Pancreas (tissue), 10 donors: Measurements from ENCODE around the gene PIGL. TPM values are rescaled to one million over a fixed set of nuclear protein-coding genes. Genes with fewer than 3 reads are reported as not detected.

ENCODE experiments used
- ATAC-seq, 4 donors: fragments of 200-7000 bp; cut with Tn5 transposase; one replicate each; pipeline versions ENCODE4 v1.8.0 to v1.9.1; 2020; ENCODE audit warnings: mild to moderate bottlenecking in 4 of 4, moderate library complexity in 4 of 4
- DNase-seq, 6 donors: peaks; one replicate each; pipeline ENCODE4 v3.0.0-alpha.2; 2020
- FAIRE-seq: peaks from 2 replicates; lab custom pipeline; 2012; peaks lifted over from hg19 to GRCh38; lab: Jason Lieb, UNC
- H3K27ac ChIP-seq, 4 donors: fragments of 200-600 bp; sonication (generic); 1 replicate in 3 of 4; 2 replicates in 1 of 4; pipeline versions ENCODE4 v1.5.0 to v1.8.0; 2020
- H3K27me3 ChIP-seq, 4 donors: fragments of 200-600 bp; one replicate each; pipeline ENCODE4 v1.8.0; 2021
- H3K36me3 ChIP-seq, 3 donors: fragments of 200-600 bp; sonication (generic) in 1 of 3; one replicate each; pipeline versions ENCODE4 v1.5.0 to v1.8.0; 2020 to 2021
- H3K4me1 ChIP-seq, 3 donors: fragments of 200-600 bp; one replicate each; pipeline ENCODE4 v1.8.0; 2021
- H3K4me3 ChIP-seq, 4 donors: fragments of 200-600 bp; sonication (generic) in 2 of 4; one replicate each; pipeline versions ENCODE4 v1.5.0 to v1.8.0; 2020 to 2021
- H3K9me3 ChIP-seq, 4 donors: fragments of 200-600 bp; one replicate each; pipeline ENCODE4 v1.8.0; 2021
- WGBS, 2 donors: extraction: QIAGEN DNeasy Blood & Tissue Kit; methylation state at CpG; one replicate each; pipeline ENCODE4 v1.1.7; 2013; 5-methylcytosine and 5-hydroxymethylcytosine counted together
- intact Hi-C, 3 donors: fragments of 100-400 bp; cut with DNase I; formaldehyde crosslinking; loops; one replicate each; pipeline versions ENCODE4 v1.11.1 to v1.14.2; 2022
- polyA plus RNA-seq, 2 donors: library from polyadenylated mRNA; stranded (reverse); fragments of 200-250 nt; gene quantifications; one replicate each; pipeline ENCODE4 v1.2.3, GENCODE V29; 2013
- total RNA-seq, 6 donors: library from RNA; stranded (reverse); fragmentation: NEBNext Ultra II Directional in 4 of 6; extraction: Animal tissue kit (Norgen Biotek cat#: 25700) in 4 of 6; gene quantifications; one replicate each; pipeline versions ENCODE4 v1.2.1 to v1.2.4, GENCODE V29; 2021 to 2023
- TF ChIP-seq, protein P1 (sequence below), 4 donors: fragments of 200-600 bp; sonication (generic) in 3 of 4; IDR thresholded peaks; one replicate each; pipeline versions ENCODE4 v1.5.0 to v1.8.0; 2021; ENCODE audit warnings: antibody characterized with exemption in 4 of 4
- donor health status: healthy with polysubstance abuse.
- donor health status: DM: no; HTN: no; CAD: no; lungs with moderate emphysema.
- donor health status: DM: no; HTN: no; CAD: no.
- donor health status: control.
- donor health status: control.
- donor health status: Bipolar disorder and iron deficiency.
- donor health status: DM: yes; HTN: yes; CAD: no.
- donor health status: DM: no; HTN: no; CAD: no.
- donor health status: DM: no; HTN: no; CAD: no.
- donor health status: DM: yes; HTN: yes; CAD: no.

The PIGL gene
- total and polyA plus RNA-seq, 8 donors: 11.3 to 27.1 (median 17.0) TPM

DNA sequence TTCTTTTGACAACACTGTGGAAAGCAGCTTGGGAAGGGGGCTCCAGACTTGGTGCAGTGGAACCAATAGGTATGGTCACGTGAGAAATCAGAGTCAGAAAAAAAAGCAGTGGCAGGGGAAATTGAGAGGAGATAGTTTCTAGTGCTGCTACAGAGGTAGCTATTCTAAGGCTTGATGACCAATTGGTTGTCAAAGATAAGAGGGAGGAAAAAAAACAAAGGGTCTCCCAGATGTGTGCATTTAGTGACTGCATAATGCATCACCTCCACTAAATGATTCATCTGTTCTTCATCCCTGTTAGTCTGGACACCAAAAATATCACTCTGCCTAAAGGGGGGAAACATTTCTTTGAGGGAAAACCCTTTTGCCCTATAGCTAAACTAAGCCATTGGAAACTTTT is 56.5 kb downstream of the PIGL start:
- FAIRE-seq: no peak
- H3K27ac ChIP-seq: no peak overlapping the region
- intact Hi-C loops: no loop called here
- no peaks in the 10 kb centered on the region for H3K27me3 ChIP-seq
- no peak for DNase-seq
- TF ChIP-seq, protein P1, sequence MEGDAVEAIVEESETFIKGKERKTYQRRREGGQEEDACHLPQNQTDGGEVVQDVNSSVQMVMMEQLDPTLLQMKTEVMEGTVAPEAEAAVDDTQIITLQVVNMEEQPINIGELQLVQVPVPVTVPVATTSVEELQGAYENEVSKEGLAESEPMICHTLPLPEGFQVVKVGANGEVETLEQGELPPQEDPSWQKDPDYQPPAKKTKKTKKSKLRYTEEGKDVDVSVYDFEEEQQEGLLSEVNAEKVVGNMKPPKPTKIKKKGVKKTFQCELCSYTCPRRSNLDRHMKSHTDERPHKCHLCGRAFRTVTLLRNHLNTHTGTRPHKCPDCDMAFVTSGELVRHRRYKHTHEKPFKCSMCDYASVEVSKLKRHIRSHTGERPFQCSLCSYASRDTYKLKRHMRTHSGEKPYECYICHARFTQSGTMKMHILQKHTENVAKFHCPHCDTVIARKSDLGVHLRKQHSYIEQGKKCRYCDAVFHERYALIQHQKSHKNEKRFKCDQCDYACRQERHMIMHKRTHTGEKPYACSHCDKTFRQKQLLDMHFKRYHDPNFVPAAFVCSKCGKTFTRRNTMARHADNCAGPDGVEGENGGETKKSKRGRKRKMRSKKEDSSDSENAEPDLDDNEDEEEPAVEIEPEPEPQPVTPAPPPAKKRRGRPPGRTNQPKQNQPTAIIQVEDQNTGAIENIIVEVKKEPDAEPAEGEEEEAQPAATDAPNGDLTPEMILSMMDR (IDR thresholded peaks at IDR 0.05): no peak
- no peaks in the 10 kb centered on the region for H3K36me3 ChIP-seq
- no peaks in the 10 kb centered on the region for H3K9me3 ChIP-seq
- H3K4me1 ChIP-seq: no peaks in the 10 kb centered on the region
- WGBS, 2 donors: 89 to 90% methylated on average over 1 of the region's 1 CpG
- no peak for ATAC-seq
- H3K4me3 ChIP-seq: no peak overlapping the region

DNA sequence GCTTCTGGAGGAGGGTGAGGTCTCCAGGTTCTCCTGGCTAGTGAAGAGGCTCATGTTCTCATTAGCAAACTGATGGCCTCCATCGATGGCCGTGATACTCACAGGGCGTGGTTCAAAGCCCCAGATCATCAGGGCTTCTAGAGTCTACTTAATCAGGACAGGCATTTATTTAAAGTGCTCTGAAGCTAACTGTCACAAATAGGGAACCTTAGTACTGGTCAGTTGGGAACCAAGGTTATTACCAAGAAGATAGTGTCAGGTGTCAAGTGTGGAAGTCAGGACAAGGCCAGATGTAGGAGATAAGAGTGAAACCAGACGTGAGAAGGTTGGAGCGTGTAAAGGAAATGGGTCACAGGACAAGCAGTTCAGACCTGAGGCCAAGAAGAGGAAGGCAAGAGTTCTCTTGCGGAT is 56.9 kb downstream of the PIGL start:
- intact Hi-C loops: no loop called here
- FAIRE-seq (no peak), ATAC-seq (no peak), DNase-seq (no peak)
- TF ChIP-seq, protein P1 (IDR thresholded peaks at IDR 0.05): no peak
- H3K4me1 ChIP-seq: no peaks in the 10 kb centered on the region
- H3K36me3 ChIP-seq: no peaks in the 10 kb centered on the region
- H3K4me3 ChIP-seq: no peak overlapping the region
- no peaks in the 10 kb centered on the region for H3K9me3 ChIP-seq
- no peak overlapping the region for H3K27ac ChIP-seq
- no peaks in the 10 kb centered on the region for H3K27me3 ChIP-seq
- WGBS, 2 donors: 83 to 84% methylated on average over 6 of the region's 6 CpGs

DNA sequence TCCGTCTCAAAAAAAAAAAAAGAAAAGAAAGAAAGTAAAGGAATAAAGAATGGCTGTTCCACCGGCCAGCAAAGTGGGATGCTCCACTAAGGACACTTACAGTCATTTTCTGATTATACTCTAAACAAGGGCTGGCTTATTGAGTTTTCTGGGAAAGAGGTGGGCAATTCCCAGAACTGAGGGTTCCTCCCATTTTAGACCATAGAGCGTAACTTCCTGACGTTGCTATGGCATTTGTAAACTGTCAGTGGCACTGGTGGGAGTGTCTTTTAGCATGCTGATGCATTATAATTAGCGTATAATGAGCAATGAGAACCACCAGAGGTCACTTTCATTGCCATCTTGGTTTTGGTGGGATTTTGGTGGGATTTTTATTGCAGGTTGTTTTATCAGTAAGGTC is 58.0 kb downstream of the PIGL start:
- no peaks in the 10 kb centered on the region for H3K4me1 ChIP-seq
- FAIRE-seq (no peak), ATAC-seq (no peak), DNase-seq (no peak)
- intact Hi-C loops: no loop called here
- TF ChIP-seq, protein P1 (IDR thresholded peaks at IDR 0.05): no peak
- no peaks in the 10 kb centered on the region for H3K27me3 ChIP-seq
- no peaks in the 10 kb centered on the region for H3K9me3 ChIP-seq
- no peaks in the 10 kb centered on the region for H3K36me3 ChIP-seq
- H3K4me3 ChIP-seq: no peak overlapping the region
- H3K27ac ChIP-seq: no peak overlapping the region
- 93 to 97% methylated on average over 5 of the region's 5 CpGs for WGBS, 2 donors

DNA sequence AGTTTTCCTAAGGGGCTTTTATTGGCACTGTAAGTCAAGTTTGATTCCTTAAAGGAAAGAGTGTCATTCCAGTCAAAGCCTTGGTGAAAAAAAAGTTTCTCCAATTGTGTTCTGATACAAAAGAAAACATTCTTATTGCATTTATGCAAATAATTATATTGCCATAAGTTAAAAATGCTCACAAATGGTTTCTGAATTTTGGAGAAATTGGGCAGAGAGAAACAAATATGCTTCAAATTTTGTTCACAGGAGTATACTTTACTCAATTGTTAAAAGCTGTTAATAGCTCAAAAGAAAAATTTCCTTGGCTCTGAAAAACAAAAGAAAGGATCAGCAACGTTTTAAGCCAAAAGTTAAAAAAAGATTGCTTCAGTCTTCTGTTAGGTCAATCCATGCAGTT is 60.2 kb downstream of the PIGL start:
- 63 to 68% methylated on average over 1 of the region's 1 CpG for WGBS, 2 donors
- no peak for ATAC-seq
- no peaks in the 10 kb centered on the region for H3K36me3 ChIP-seq
- H3K27ac ChIP-seq: no peak overlapping the region
- no peak overlapping the region for H3K4me3 ChIP-seq
- no peak for DNase-seq
- H3K9me3 ChIP-seq: no peaks in the 10 kb centered on the region
- H3K4me1 ChIP-seq: no peaks in the 10 kb centered on the region
- TF ChIP-seq, protein P1 (IDR thresholded peaks at IDR 0.05): no peak
- intact Hi-C loops: no loop called here
- no peaks in the 10 kb centered on the region for H3K27me3 ChIP-seq
- no peak for FAIRE-seq

DNA sequence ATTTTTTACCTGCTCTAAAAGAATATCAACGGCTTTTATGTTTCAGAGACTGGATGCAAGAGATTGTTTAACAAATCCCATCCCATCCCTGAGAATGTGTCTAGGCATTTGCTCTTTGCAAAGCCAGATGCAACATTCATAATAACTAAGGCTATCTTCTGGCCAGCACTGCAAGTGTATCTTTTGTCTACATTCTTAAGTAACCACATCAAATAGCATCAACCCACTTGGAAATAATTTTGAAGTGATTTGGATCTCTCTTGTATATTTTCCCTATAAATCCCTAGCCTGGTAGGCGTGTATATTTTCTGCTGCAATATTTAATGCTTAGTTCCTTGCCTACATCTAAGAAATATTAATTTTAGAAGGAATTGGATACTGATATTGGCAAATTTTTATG is 64.3 kb downstream of the PIGL start:
- H3K9me3 ChIP-seq: no peaks in the 10 kb centered on the region
- FAIRE-seq (no peak), ATAC-seq (no peak), DNase-seq (no peak)
- no peaks in the 10 kb centered on the region for H3K36me3 ChIP-seq
- H3K27ac ChIP-seq: no peak overlapping the region
- peaks cover 0 to 5% (median 0%) of the 10 kb centered on the region in 3 donors for H3K4me1 ChIP-seq
- WGBS, 2 donors: 81 to 92% methylated on average over 2 of the region's 2 CpGs
- TF ChIP-seq, protein P1 (IDR thresholded peaks at IDR 0.05): no peak
- no peak overlapping the region for H3K4me3 ChIP-seq
- intact Hi-C loops: no loop called here
- no peaks in the 10 kb centered on the region for H3K27me3 ChIP-seq
